NCI-H69 (cell line): ENCODE results near the gene POLR3H.
"Not testable (repeated sequence)": the region's sequence is repeated elsewhere in the genome, so short reads cannot be mapped to it uniquely, and the experiment has no call there.

Source experiments
- DNase-seq: peaks from one replicate; lab custom pipeline; 2025; lab: John Stamatoyannopoulos, UW

The POLR3H gene

DNA sequence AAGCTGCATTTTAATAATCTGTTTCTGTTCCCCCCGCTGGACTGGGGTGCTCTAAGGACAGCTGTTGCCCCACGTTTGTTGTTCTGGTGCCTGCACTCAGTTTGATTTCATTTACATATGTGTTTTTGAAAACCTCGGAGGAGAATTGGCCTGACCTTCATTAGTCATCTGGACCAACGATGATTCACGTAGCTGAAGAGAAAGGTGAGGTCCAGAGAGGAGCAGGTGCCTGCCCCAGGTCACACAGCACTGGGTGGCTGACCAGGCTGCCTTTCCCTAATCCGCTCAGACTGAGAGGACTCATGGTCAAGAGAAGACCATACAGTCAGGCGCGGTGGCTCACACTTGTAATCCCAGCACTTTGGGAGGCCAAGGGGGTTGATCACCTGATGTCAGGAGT is 20.3 kb upstream of the POLR3H start:
- DNase-seq, result no peak

GRCh38 chr22:41563051-41563711 is 18.9 kb upstream of the POLR3H start:
- DNase-seq, result no peak

DNA sequence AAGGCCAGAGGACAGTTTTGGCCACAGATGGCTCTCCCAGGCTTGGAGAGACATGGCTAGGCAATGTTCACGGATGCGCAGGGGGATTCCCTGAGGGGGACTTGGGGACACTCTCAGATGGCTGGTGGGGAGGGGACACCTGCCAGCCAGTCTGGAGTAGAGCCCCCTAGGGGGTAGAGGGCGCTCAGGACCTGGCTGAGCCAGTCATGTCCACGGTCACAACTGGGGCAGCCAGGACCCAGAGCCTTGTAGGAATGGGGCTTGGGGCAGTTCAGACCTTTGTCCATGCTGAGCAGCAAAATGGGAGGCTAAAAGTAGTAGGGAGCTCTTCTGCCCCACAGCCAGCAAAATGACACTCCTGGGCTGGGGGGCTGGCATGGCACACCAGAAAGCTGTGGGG is 18.2 kb upstream of the POLR3H start:
- no peak for DNase-seq

DNA sequence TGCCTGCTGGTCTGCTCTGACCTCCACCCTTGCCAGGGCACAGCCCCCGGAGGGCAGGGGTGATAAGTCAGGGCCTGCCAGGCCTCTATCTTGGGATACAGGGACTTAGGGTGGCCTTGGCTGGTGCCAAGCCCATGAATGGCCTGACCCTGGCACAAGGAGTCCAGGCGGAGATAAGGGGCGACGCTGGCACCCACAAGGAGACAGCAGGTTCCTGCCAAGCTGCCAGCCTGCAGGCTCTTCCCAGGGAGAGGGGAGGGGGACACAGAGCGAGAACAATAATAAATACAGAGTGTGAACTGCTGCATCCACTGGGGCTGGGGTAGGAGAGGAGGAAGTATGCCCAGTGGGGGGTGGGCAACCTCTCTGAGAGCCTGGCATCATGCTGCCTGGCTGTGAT is 17.5 kb upstream of the POLR3H start:
- DNase-seq, result peak; percentile 84

GRCh38 chr22:41561335-41561734 is 17.1 kb upstream of the POLR3H start:
- DNase-seq, result peak; percentile 27

DNA sequence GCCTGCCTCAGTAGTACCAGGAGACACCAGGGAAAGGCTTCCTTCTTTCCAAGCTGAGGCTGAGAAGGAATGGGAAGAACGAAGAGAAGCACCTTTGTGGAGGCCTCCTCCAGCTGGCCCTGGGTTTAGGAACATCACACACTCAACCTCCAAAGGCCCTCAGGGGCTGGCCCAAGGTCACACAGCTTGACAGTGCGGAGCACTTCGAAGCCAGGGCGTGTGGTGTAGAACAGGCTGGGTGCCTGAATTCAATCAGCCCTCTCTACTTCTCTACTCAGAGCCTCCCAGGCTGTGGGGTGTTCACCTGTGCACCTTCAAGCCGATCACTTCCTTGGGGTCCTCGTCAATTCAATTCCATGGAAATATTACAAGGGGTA is 15.8 kb upstream of the POLR3H start:
- no peak for DNase-seq

DNA sequence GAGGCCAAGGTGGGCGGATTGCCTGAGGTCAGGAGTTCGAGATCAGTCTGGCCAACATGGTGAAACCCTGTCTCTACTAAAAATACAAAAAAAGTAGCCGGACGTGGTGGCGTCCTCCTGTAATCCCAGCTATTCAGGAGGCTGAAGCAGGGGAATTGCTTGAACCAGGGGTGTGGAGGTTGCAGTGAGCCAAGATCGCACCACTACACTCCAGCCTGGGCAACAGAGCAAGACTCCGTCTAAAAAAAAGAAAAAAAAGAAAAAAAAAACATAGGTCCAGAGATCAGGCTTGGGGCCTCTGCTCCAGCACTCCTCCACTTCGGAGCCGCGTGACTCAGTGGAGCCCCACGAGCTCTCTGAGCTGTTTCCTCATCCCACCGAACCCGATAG is 14.0 kb upstream of the POLR3H start:
- DNase-seq, result not testable (repeated sequence)

DNA sequence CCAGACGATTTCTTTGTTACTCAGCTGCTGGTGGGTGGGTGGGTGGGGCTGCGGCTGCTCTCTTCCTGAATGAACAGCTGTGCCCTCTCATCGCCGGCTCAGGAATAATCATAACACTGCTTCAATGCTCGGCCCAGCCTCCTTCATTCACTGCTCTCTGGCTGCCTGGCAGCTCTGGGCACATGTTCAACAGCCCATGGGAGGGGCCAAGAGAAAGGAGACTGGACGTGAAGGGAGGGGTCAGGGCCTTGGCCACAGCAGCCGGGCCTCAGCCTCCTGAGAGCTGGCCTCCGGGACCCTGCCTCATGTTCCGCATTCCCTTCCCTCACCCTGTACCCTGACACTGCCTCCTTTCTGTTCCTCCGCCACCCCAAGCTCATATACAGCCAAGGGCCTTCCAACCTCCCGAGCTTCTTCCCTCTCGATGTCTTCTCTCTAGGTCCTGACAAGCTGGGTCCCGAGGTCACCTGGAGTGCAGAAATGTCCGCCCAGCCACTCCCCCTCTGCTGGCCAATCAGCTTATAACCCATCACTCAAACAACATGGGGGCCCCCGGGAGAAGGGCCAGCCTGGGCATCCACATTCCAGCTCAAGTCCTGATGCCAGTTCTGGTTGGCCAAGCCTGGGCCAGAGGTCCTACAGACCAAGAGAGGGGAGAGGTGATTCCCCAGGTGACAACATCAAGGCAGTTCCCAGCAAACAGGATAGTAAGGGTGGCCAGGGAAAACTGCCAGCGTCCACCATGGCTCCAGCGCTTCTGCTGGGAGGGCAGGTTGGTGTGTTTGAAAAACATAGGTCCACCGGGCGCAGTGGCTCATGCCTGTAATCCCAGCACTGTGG is 13.4 kb upstream of the POLR3H start:
- peak; percentile 87 for DNase-seq

GRCh38 chr22:41556561-41556960 is 12.3 kb upstream of the POLR3H start:
- peak; percentile 13 for DNase-seq

DNA sequence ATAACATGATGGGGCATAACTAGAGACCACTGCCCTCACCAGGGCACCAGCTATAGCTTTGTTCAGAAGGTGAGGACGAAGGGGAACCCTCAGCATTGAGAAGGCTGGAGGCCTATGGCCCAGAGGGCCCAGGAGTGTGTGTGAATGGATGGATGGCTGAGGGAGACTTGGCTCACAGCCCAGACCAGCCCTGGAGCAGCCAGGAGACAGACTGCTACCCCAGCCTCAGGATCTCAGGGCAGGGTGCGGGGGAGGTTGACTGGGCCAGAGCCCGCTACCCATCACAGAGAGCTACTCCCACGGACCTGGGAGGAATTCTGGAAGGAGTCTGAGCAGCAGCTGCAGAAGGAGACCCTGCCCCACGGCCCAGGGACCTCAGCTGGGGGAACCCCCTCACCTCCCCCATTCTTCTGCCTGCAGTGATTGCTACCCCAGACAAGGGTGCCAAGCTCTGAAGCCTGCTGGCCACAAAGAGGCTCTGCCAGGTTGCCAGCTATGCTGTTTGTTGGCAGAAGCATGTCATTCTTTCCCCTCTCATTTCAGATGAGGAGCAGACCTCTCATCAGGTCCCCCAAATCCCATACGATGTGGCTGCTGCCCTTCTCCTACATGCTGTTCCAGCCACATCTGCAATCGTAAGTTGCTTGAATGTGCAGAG is 11.2 kb upstream of the POLR3H start:
- DNase-seq, result peak; percentile 68

- peak; percentile 44 for DNase-seq
These were observed 7.8 kb upstream of the POLR3H start for GRCh38 chr22:41551877-41552582.

- DNase-seq, result no peak
These were observed 6.8 kb upstream of the POLR3H start for GRCh38 chr22:41550952-41551491.

GRCh38 chr22:41548830-41549211 is 4.6 kb upstream of the POLR3H start:
- DNase-seq, result no peak

GRCh38 chr22:41544671-41545476 is 604 bp upstream of the POLR3H start:
- DNase-seq, result peak; percentile 39

GRCh38 chr22:41542224-41542623 is 2.0 kb downstream of the POLR3H start:
- no peak for DNase-seq

DNA sequence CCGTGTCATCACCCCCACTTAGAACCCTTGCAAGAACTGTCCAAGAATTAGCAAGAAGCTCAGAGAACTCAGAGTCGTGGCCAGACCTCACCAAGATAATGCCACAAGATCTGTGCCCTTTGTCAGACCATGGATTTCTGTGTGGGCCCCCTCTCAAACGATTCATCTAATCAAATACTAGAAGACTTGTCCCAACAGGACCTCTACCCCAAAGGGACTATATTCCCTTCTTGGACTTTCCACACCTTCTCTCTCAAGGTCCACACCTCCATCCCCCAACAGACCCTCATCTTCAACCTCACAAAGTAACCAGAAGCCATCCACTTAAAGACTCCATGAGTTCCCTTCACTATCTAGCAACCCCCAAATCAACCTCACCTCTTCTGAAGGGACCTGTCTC is 2.8 kb downstream of the POLR3H start:
- no peak for DNase-seq

GRCh38 chr22:41540365-41540764 is 3.9 kb downstream of the POLR3H start:
- DNase-seq, result no peak

- no peak for DNase-seq
These were observed 4.3 kb downstream of the POLR3H start for GRCh38 chr22:41540006-41540315.

GRCh38 chr22:41539146-41540005 is 4.9 kb downstream of the POLR3H start:
- DNase-seq, result no peak

- DNase-seq, result no peak
These were observed 5.7 kb downstream of the POLR3H start for GRCh38 chr22:41538583-41538982.

DNA sequence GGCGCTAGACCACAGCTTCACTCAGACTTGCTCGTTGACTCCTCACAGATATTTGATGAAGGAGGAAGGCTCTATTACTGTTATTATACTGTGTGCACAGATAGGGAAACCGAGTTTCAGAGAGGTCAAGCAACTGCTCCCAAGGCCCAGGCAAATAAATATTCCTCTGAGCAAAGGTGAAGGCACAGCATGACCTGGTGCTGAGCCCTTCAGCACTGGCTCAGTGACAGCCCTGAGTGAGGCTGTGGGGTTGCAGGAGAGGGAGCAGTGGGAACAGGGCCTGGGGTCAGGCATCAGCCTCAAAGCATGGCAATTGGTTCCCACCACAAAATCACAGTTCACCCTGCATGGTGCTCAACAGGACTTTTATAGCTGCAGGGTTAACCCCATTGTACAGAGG is 7.1 kb downstream of the POLR3H start:
- no peak for DNase-seq
